Mucosa of gallbladder (tissue), 1 donor: ENCODE data around the gene DBNDD2. TPM values are rescaled to one million over a fixed set of nuclear protein-coding genes. Genes with fewer than 3 reads are reported as not detected.
A peak's percentile ranks its signal among the peaks of the same experiment; 100 is the strongest.

ENCODE experiments used
- DNase-seq: peaks from one replicate; pipeline ENCODE4 v3.0.0-alpha.2; 2020; ENCODE audit warnings: low spot score
- total RNA-seq: library from RNA; stranded (reverse); gene quantifications from one replicate; pipeline ENCODE4 v1.2.1, GENCODE V29; 2021
- donor health status: DM: no; HTN: no; CAD: no.

The DBNDD2 gene
- total RNA-seq, 1 donor from 2014 or later: 48.0 TPM

DNA sequence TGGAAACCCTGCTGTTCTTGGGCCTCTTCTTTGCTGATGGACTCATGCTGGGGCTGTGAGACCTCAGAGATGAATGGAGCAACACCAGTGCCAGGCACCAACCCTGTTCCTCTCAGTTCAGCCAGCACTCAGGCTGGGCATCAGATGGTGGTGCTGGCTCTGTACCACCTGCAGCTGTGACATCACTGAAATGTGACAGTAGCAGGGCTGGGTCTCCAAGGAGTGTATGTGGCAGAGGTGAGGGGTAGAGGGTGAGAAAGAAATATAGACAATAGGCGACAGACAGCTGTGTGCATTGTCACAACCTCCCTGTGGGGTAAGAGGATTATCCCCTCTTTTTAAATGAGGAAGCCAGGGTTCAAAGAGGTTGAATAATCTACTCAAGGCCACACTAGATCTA, 29.9 kb upstream of the DBNDD2 start, which contains the start of gene TP53TG5:
TP53TG5 (minus strand) TSS at position 135 of the 400 bp plus-strand sequence; CDS start at position 46, 89 bp downstream.
- DNase-seq: no peak

- DNase-seq: no peak
These were observed 20.8 kb upstream of the DBNDD2 start for GRCh38 chr20:45387274-45387673.

DNA sequence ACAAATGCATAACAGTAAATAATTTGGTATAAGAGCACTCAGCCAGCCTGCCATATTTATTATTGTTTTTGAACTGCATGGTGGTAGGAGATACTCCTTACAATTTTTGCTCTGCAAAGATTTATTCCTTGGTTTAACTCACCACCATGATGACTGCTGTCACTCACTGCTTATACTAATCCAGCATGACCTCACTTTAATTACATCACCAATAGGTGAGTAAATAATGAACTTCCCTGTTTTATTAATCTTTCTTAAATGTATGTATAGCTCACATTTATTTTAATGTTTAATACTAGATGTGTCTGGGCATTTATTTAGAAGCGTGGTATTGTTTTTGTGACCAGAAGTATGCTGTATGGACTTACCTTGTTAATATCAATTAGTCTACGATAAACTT, 17.2 kb upstream of the DBNDD2 start:
- no peak for DNase-seq

- no peak for DNase-seq
These were observed 16.5 kb upstream of the DBNDD2 start for GRCh38 chr20:45391559-45391958.

- DNase-seq: no peak
These were observed 15.4 kb upstream of the DBNDD2 start for GRCh38 chr20:45392733-45393132.

DNA sequence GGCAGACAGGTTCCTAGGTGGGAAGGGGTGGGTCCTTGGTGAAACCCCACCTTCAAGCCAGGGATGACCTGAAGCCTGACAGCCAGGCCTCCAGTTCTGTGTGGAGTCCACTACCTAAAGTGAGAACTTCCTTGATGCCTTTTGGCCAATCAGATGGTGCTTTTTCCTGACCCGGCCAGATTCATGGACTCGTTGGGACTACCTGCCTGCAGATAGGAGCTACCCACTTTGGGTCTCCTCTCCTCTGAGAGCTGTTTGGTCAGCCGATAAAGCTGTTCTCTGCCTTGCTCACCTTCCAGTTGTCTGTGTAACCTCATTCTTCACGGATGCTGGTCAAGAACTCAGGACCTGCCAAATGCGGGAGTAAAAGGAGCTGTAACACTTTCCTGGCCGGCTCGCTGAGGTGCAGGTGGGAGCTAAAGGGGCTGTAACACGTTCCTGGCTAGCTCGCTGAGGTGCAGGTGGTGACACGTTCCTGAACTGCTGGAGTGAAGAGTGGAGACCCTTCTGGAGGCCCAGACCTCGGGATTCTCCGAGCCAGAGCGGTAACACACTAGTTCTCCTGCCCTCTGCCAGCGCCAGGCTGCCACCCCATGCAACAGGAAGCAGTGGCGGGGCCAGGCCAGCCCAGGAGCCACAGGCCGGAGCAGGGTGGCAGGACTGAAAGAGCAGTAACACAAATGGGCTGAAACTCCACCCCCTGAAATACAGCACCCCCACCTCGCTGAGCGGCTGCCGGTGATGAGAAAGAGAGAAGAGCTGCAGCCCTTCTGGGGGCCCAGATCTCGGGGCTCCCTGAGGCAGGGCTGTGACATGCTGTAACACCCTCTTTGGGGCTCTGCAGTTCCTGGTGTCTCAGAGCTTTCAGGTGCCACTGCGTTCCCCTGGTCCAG, 13.6 kb upstream of the DBNDD2 start:
- no peak for DNase-seq

DNA sequence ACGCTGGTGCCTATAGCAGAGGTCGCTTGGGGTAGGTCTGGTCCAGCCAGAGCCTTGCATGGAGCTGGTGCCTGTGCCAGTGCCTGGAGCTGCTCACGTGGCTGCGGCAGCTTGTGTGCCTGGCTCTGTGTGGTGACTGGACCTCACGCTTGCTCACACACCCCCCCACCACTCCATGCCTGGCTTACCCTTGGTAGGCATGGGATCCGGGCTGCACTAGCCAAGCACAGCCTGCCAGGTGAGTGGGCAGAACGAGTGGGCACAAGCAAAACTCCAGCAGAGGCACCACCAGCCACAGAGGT, 13.0 kb upstream of the DBNDD2 start:
- DNase-seq: no peak

DNA sequence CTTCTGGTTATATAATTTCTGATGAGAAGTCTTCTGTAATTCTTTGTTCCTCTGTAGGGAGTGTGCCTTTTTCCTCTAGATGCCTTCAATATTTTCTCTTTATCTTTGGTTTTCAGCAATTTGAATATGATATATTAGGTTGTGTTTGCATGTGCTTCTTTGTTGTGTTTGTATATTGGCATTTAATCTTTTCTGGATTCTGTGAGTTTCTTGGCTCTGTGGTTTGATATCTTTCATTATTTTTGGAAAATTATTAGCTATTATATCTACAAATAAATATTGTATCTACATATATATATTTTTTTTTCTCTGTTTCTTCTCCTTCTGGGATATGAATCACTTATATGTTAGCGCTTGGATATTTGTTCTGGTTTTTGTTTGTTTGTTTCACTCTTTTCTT, 9.1 kb upstream of the DBNDD2 start:
- no peak for DNase-seq

DNA sequence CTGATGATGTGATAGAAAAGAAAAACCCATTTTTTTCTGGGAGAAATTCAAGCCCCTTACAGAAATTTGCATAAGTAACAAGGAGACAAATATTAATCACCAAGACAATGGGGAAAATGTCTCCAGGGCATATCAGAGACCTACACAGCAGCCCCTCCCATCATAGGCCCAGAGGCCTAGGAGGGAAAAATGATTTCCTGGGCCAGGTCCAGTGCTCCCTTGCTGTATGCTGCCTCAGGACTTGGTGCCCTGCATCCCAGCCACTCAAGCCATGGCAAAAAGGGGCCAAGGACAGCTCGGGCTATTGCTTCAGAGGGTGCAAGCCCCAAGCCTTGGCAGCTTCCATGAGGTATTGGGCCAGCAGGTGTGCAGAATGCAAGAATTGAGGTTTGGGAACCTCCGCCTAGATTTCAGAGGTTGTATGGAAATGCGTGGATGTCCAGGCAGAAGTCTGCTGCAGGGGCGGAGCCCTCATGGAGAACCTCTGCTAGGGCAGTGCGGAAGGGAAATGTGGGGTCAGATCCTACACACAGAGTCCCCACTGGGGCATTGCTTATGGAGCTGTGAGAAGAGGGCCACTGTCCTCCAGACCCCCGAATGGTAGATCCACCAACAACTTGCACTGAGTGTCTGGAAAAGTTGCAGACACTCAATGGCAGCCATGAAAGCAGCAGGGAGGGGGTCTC, 7.6 kb upstream of the DBNDD2 start:
- DNase-seq: no peak

DNA sequence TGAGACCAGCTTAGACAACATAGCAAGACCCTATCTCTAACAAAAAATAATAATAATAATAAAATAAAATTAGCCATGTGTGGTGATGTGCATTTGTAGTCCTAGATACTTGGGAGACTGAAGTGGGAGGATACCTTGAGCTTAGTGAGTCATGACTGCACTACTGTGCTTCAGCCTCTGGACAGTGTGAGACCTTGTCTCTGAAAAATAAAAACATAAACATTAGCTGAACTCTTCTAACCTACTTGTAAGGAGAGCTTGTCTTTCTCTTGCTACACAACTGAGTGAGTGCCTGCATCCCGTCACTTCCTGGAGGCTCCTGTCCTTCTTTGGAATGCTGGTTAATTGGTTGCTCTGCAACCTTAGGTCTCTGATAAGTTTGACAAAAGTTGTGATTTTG, 5.1 kb upstream of the DBNDD2 start:
- DNase-seq: no peak

DNA sequence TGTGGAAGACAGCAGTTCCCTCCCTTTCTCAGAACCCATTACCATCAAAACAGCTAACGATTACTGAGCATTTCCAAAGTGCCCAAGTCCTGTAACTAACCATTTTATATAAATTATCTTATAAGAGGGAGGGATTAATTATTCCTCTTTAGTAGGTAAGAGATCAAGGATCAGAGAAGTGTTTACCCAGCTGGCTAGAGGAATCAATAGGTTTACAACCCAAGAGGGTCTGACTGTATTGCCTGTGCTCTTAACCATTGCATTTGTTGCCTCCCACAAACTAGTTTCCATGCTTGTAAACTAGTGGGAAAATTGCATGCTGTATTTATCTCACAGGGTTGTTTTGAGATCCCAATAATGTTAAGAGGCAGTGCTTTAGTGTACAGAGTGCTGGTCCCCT, 3.7 kb upstream of the DBNDD2 start:
- no peak for DNase-seq

DNA sequence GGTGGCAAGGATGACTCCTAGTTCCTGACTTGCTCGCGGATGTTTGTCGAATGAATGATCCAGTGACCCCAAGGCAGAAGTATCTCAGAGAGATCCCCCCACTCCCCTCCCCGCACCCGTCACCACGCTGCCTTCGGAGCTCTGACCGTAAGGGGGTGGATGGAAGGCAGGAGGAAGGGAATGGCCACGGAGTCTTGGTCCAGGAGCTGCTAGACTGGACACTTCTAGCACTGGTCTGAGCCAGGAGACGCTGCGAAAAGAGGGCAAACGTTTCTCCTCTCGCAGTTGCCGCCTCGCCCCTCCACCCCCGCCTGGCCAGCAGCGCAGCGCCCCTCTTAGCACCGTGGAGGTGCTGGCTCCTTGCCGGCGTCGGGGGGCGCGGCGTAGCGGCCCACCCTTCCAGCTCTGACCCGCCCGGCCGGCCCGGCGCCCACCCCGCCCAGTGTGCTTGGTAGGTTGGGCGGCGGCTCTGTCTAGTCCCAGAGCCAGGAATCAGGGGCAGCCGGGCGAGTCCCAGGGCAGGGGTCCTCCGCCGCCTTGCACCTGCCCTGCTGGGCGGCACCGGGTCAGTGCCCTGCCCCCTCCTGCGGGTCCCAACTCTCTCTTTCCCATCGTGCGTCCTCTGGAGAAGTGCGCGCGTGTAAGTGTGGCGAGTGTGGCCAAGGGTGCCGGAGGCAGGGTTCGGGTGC, 2.4 kb upstream of the DBNDD2 start:
- DNase-seq: no peak

DNA sequence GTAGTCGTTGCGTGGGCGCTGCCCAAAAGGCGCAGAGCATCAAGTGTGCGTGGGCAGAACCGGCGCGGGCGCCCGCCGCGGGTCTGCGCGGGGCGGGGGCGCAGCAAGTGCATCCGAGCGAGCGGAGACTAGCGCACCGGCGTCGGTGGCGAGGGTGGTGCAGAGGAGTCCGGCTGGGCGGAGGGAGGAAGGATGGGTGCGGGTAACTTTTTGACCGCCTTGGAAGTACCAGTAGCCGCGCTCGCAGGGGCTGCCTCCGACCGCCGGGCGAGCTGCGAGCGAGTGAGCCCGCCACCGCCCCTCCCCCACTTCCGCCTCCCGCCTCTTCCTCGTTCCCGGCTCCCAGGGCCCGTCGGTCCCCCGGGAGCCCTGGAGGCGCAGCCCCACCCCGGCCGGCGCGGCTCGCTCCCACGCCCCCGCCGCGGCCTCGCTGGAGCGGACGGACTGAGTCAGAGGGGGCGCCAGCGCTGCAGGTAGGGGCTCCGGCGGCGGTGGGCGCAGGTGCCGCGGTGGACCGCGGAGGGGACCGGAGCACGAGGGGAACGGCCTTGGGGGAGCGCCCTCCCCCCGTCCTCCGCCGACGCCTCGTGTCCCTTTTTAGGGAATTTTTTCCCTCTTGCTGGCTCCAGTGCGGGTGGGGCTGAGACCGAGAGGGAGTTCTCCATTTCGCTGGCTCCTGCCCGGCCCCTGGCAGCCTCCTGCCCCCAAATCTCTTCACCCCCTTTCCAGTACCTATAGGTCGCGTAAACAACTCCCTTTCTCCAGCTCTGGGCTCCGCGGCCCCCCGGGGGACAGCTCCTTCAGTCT, 1.6 kb upstream of the DBNDD2 start:
- peak; percentile 65 for DNase-seq

- peak; percentile 20 for DNase-seq
These were observed 883 bp upstream of the DBNDD2 start for GRCh38 chr20:45407067-45407745.

- DNase-seq: no peak
These were observed 641 bp downstream of the DBNDD2 start for GRCh38 chr20:45408646-45409213.

DNA sequence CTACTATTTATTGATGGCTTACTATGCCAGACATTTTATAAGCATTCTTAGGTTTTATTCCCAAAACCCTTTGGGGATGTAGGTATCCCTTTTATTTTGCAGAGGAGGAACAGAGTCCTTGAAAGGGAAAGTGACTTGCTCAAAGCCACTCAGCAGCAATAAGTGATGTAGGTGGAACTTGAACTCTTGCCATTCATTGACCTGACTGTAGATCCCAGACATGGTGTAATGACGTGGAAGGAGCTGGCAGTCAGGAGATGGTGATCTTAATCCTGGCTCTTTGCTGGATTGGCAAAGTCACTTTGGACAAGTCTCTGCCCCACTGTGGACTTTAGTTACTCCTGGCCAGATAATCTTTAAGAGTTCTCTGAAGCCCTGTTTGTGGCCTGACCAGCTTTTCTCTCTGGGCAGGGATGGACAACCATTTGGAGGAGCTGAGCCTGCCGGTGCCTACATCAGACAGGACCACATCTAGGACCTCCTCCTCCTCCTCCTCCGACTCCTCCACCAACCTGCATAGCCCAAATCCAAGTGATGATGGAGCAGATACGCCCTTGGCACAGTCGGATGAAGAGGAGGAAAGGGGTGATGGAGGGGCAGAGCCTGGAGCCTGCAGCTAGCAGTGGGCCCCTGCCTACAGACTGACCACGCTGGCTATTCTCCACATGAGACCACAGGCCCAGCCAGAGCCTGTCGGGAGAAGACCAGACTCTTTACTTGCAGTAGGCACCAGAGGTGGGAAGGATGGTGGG, 1.6 kb downstream of the DBNDD2 start:
- DNase-seq: no peak

GRCh38 chr20:45410887-45411286, 2.8 kb downstream of the DBNDD2 start:
- no peak for DNase-seq

DNA sequence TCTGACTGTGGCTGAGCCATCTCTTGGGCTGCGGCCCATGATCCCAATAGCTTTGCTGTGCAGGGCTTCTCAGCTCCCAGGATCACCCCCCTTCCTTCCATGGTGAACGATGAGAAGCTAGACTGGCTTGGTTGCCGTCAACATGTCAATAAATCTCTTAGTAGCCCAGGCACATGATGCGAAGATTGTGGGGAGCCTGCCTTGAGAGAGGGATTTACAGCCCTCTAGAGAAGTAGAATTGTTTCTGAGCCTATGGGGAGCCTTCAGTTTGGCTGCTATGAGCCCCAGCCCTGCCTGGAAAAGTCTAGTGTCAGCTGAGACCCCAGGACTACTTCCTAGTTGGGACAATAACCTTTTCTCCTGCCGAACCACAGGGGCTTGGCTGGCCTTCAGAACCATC, 4.6 kb downstream of the DBNDD2 start:
- no peak for DNase-seq

DNA sequence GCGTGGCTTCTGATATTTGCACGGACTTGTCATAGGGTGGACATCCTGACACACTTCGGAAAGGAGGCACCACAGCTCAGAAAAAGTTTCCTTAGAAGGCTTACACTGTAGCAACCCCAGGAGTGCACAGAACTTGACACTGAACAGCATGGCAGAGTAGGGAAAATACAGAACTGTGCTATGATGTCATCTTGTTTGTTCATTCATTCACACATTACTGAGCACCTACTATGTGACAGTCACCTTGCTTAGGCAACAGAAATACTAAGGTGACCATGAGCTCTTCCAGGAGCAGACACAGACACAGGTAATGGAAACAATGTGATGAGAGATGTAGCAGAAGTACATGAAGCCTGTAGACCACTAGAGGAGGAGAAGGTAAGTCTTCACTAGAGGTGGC, 5.4 kb downstream of the DBNDD2 start:
- no peak for DNase-seq
